K562 (cell line): ENCODE data around the gene MAP3K20. TPM values are rescaled to one million over a fixed set of nuclear protein-coding genes. Genes with fewer than 3 reads are reported as not detected.

Source experiments
- CHD1 ChIP-seq: fragments of 200-600 bp; sonication (generic); IDR thresholded peaks from one replicate; pipeline ENCODE4 v1.6.1; 2012; ENCODE audit warnings: mild to moderate bottlenecking, moderate library complexity, low read length, inconsistent platforms
- E2F5 ChIP-seq: sonication (generic); formaldehyde crosslinking; IDR thresholded peaks from 2 replicates; pipeline ENCODE4 v1.8.0; 2022; ENCODE audit warnings: mild to moderate bottlenecking, missing genetic modification reagents
- HLTF ChIP-seq: fragments of 450-650 bp; IDR thresholded peaks from 2 replicates; pipeline ENCODE4 v1.6.1; 2016
- KAT8 ChIP-seq: fragments of 450-650 bp; IDR thresholded peaks from 2 replicates; pipeline ENCODE4 v1.6.1; 2016; ENCODE audit warnings: low read depth, mild to moderate bottlenecking
- KDM4B ChIP-seq, 2 experiments: fragments of 450-650 bp in 1 of 2; sonication (generic) in 1 of 2; IDR thresholded peaks; 2 replicates each; pipeline ENCODE4 v1.6.1; 2016 to 2017; ENCODE audit warnings: borderline replicate concordance in 2 of 2, antibody characterized with exemption in 1 of 2, low read depth in 1 of 2, mild to moderate bottlenecking in 1 of 2
- KHSRP ChIP-seq: fragments of 450-650 bp; IDR thresholded peaks from 2 replicates; pipeline ENCODE4 v1.6.1; 2017
- MCM2 ChIP-seq: fragments of 450-650 bp; IDR thresholded peaks from 2 replicates; pipeline ENCODE4 v1.6.1; 2017; ENCODE audit warnings: low read depth, mild to moderate bottlenecking
- NR2C2 ChIP-seq, 2 experiments: fragments of 200-800 bp in 1 of 2; sonication (Bioruptor generic) in 1 of 2; sonication (generic) in 1 of 2; formaldehyde crosslinking in 1 of 2; IDR thresholded peaks; 2 replicates each; pipeline versions ENCODE4 v1.6.1 to v1.8.0; 2016 to 2022; ENCODE audit warnings: mild to moderate bottlenecking in 1 of 2, missing compliant biosample characterization in 1 of 2, missing genetic modification characterization in 1 of 2, missing genetic modification reagents in 1 of 2
- polyA plus RNA-seq, 8 experiments: library from polyadenylated mRNA; depleted of rRNA in 4 of 8; stranded (reverse) in 5 of 8; unstranded in 3 of 8; fragments of >200 nt; fragmentation: Nextera tagmentation in 2 of 8; fragmentation: Illumina TruSeq in 1 of 8; extraction: Ambion mirVana in 2 of 8; extraction: Trizol in 1 of 8; gene quantifications; 2 replicates each; pipeline versions ENCODE4 v1.2.1 to v1.2.3, GENCODE V29; 2011 to 2014; ENCODE audit warnings: inconsistent platforms in 1 of 8, missing spikeins in 1 of 8
- total RNA-seq, 7 experiments: library from RNA; depleted of rRNA in 6 of 7; stranded (reverse); fragments of >200 nt in 6 of 7; fragmentation: Illumina TruSeq in 2 of 7; extraction: Trizol in 2 of 7; gene quantifications; 2 replicates each; pipeline versions ENCODE4 v1.2.1 to v1.2.3, GENCODE V29; 2011 to 2021; ENCODE audit warnings: low replicate concordance in 1 of 7
- TF ChIP-seq, protein P1 (sequence below): sonication (generic); formaldehyde crosslinking; IDR thresholded peaks from 2 replicates; pipeline ENCODE4 v1.8.0; 2023; ENCODE audit warnings: mild to moderate bottlenecking, missing genetic modification reagents

MAP3K20 gene
- total and polyA plus RNA-seq, 9 of the 15 experiments (the other 6 are each of a cell fraction or from before 2014, with no cell fraction given) = 9.8 to 34.2 (median 27.3) TPM

- no peak for TF ChIP-seq NR2C2 (CRISPR knock-in tag; IDR thresholded peaks at IDR 0.05)
- TF ChIP-seq NR2C2 (tag; IDR thresholded peaks at IDR 0.05) = no peak
- no peak for TF ChIP-seq MCM2
- no peak for TF ChIP-seq HLTF
- no peak for TF ChIP-seq E2F5
- TF ChIP-seq, protein P1, sequence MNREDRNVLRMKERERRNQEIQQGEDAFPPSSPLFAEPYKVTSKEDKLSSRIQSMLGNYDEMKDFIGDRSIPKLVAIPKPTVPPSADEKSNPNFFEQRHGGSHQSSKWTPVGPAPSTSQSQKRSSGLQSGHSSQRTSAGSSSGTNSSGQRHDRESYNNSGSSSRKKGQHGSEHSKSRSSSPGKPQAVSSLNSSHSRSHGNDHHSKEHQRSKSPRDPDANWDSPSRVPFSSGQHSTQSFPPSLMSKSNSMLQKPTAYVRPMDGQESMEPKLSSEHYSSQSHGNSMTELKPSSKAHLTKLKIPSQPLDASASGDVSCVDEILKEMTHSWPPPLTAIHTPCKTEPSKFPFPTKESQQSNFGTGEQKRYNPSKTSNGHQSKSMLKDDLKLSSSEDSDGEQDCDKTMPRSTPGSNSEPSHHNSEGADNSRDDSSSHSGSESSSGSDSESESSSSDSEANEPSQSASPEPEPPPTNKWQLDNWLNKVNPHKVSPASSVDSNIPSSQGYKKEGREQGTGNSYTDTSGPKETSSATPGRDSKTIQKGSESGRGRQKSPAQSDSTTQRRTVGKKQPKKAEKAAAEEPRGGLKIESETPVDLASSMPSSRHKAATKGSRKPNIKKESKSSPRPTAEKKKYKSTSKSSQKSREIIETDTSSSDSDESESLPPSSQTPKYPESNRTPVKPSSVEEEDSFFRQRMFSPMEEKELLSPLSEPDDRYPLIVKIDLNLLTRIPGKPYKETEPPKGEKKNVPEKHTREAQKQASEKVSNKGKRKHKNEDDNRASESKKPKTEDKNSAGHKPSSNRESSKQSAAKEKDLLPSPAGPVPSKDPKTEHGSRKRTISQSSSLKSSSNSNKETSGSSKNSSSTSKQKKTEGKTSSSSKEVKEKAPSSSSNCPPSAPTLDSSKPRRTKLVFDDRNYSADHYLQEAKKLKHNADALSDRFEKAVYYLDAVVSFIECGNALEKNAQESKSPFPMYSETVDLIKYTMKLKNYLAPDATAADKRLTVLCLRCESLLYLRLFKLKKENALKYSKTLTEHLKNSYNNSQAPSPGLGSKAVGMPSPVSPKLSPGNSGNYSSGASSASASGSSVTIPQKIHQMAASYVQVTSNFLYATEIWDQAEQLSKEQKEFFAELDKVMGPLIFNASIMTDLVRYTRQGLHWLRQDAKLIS (CRISPR knock-in tag) = no peak
- TF ChIP-seq KAT8 = no peak
- no peak for TF ChIP-seq CHD1
- TF ChIP-seq KHSRP = no peak
- TF ChIP-seq KDM4B (IDR thresholded peaks at IDR 0.05; ENCODE audit: borderline replicate concordance in 2 of 2, low read depth in 1 of 2) = no peak
Measured at GRCh38 chr2:173161040-173161439, 85.4 kb downstream of the MAP3K20 start (continued).
